KMS-11 (cell line): ENCODE measurements around the gene ITGB7.

ENCODE experiments used
- H2AFZ ChIP-seq: fragments of 200-600 bp; sonication (generic); 2 replicates; pipeline ENCODE4 v1.6.1; 2016; ENCODE audit warnings: antibody characterized with exemption, mixed run types, low read depth
- H3K27ac ChIP-seq: fragments of 200-600 bp; sonication (generic); 2 replicates; pipeline ENCODE4 v1.6.1; 2016; ENCODE audit warnings: mild to moderate bottlenecking, mixed run types
- H3K27me3 ChIP-seq: fragments of 200-600 bp; sonication (generic); 2 replicates; pipeline ENCODE4 v1.6.1; 2017; ENCODE audit warnings: mild to moderate bottlenecking, low read depth, mixed run types, moderate library complexity; ENCODE audit not compliant: insufficient read depth
- H3K36me3 ChIP-seq: fragments of 200-600 bp; sonication (generic); 2 replicates; pipeline ENCODE4 v1.6.1; 2017; ENCODE audit warnings: mild to moderate bottlenecking, mixed run types; ENCODE audit not compliant: insufficient read depth
- H3K4me1 ChIP-seq: fragments of 200-600 bp; sonication (generic); 2 replicates; pipeline ENCODE4 v1.6.1; 2016; ENCODE audit warnings: mild to moderate bottlenecking, low read depth, mixed run types; ENCODE audit not compliant: poor library complexity, severe bottlenecking
- H3K4me2 ChIP-seq: fragments of 200-600 bp; sonication (generic); 2 replicates; pipeline ENCODE4 v1.7.0; 2016; ENCODE audit warnings: mild to moderate bottlenecking, mixed run types
- H3K4me3 ChIP-seq: fragments of 200-600 bp; sonication (generic); IDR thresholded peaks from 2 replicates; pipeline ENCODE4 v1.6.1; 2017; ENCODE audit warnings: low read depth, low read length, mixed read lengths; ENCODE audit not compliant: insufficient read depth
- H3K79me2 ChIP-seq: fragments of 200-600 bp; sonication (generic); 2 replicates; pipeline ENCODE4 v1.6.1; 2016; ENCODE audit warnings: low read depth, mixed run types; ENCODE audit not compliant: insufficient read depth
- H3K9ac ChIP-seq: fragments of 200-600 bp; sonication (generic); 2 replicates; pipeline ENCODE4 v1.6.1; 2016; ENCODE audit warnings: mild to moderate bottlenecking, mixed run types
- H4K20me1 ChIP-seq: fragments of 200-600 bp; sonication (generic); 2 replicates; pipeline ENCODE4 v1.6.1; 2016; ENCODE audit warnings: mild to moderate bottlenecking, mixed run types; ENCODE audit not compliant: insufficient read depth
- TF ChIP-seq, protein P1 (sequence below): fragments of 200-600 bp; sonication (generic); conservative IDR thresholded peaks from 2 replicates; pipeline ENCODE4 v1.6.1; 2017; ENCODE audit warnings: low read depth, mild to moderate bottlenecking, antibody characterized with exemption, low read length, moderate library complexity, mixed read lengths

The ITGB7 gene

DNA sequence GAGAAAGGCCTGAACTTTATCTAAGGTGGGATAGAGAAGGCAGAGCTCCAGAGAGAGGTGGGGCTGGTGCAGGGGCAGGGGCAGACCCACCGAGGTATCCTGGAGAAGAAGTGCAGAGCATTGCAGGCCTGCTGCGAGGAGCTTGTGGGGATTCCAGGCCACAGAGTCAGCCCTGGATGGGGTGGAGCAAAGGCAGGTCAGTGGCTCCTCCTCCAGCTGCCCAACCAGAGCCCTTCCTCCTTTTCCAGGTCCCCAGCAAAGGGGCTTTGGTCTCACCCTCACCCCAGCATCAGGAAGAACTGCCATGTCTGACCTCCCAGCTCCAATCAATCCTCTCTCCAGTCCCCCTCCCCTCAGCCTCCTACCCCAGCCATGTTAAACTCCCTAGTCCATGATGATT, 46.4 kb downstream of the ITGB7 start:
- Histone ChIP-seq H4K20me1 (no peaks in the 10 kb centered on the region), H3K79me2 (no peaks in the 10 kb centered on the region), H3K4me3 (no peak overlapping the region), H3K9ac (no peak overlapping the region), H2AFZ (no peak overlapping the region), H3K27ac (no peak overlapping the region), H3K4me2 (no peak overlapping the region), H3K4me1 (peaks cover 27% of the 10 kb centered on the region), H3K27me3 (no peaks in the 10 kb centered on the region), H3K36me3 (no peaks in the 10 kb centered on the region)
- TF ChIP-seq, protein P1, sequence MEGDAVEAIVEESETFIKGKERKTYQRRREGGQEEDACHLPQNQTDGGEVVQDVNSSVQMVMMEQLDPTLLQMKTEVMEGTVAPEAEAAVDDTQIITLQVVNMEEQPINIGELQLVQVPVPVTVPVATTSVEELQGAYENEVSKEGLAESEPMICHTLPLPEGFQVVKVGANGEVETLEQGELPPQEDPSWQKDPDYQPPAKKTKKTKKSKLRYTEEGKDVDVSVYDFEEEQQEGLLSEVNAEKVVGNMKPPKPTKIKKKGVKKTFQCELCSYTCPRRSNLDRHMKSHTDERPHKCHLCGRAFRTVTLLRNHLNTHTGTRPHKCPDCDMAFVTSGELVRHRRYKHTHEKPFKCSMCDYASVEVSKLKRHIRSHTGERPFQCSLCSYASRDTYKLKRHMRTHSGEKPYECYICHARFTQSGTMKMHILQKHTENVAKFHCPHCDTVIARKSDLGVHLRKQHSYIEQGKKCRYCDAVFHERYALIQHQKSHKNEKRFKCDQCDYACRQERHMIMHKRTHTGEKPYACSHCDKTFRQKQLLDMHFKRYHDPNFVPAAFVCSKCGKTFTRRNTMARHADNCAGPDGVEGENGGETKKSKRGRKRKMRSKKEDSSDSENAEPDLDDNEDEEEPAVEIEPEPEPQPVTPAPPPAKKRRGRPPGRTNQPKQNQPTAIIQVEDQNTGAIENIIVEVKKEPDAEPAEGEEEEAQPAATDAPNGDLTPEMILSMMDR, result no peak

DNA sequence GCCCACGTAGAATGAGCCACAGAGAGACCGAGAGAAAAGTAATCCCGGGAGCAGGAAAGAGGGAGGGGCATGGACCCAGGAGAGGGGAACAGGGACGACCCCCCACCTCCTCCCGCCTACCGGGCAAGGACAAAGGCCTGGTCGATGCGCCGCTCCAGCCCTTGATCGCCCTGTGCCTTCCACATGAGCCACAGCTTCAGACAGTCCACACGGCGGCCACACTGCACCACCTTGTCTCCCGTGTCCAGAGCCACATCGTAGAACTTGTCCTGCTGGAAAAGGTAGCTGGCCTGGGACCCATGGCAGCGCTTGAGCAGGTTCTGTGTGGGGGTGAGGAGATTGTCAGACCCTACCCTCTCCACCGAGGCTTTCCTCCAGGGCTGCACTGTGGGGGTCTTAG, 47.1 kb downstream of the ITGB7 start:
- Histone ChIP-seq H3K27ac (no peak overlapping the region; the same call in 1 of the 2 replicates), H3K9ac (no peak overlapping the region; the same call in 1 of the 2 replicates), H3K36me3 (no peaks in the 10 kb centered on the region), H3K4me3 (no peak overlapping the region), H3K4me1 (peaks cover 27% of the 10 kb centered on the region), H2AFZ (peak overlapping the region; percentile 66; the same call in 1 of the 2 replicates), H3K27me3 (no peaks in the 10 kb centered on the region), H3K4me2 (no peak overlapping the region; the same call in 1 of the 2 replicates), H3K79me2 (no peaks in the 10 kb centered on the region), H4K20me1 (no peaks in the 10 kb centered on the region)
- TF ChIP-seq, protein P1, result no peak

DNA sequence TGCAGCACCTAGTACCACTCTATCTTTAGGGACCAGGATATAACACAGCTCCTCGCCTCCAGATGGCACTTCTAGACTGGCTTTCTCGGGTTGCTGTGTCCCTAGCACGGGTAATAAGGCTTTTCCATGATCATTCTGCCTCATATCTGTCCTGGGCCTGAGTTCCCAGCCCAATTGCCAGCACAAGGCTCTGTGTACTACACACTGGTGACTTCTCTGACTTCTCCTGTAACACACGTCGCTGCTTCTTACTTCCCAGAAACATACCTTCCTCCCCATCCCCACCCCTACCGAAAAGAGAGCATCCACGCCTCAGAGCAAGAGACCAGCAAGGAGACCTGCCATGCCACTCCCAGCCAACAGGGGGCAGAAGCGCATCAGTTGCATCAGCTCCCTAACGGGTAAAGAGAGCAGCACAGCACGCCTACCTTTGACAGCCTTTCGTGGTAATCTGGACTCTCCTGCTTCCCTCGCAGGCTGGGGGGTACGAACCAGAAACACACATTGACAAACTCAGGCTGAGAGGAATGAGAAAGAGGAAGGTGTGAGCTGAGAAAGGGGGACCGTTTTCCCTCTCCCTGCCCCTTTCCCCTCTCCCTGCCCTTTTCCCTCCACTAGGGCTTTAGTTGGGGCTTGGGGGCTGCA, 47.7 kb downstream of the ITGB7 start:
- H3K9ac ChIP-seq, result peak overlapping the region; percentile 3; the same call in 1 of the 2 replicates

DNA sequence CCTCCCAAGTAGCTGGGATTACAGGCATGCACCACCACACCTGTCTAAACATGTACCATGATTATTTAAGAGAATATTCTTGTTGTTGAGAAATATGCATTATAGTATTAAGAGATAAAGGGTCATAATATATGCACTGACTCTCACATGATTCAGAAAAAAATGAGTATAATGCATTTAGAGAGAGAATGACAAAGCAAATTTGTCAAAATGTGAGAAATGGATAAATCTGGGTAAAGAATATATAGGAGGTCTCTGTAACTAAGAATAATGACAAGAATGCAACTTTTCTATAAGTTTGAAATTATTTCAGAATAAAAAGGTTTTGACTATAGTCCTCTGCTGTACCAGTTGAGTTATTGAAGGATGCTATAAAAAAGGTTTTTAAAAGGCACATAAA, 54.7 kb downstream of the ITGB7 start:
- H3K79me2 ChIP-seq, result no peaks in the 10 kb centered on the region
- no peak overlapping the region for H2AFZ ChIP-seq
- no peaks in the 10 kb centered on the region for H3K27me3 ChIP-seq
- no peak overlapping the region for H3K4me3 ChIP-seq
- no peaks in the 10 kb centered on the region for H4K20me1 ChIP-seq
- H3K36me3 ChIP-seq, result no peaks in the 10 kb centered on the region
- no peak overlapping the region for H3K9ac ChIP-seq
- TF ChIP-seq, protein P1, result no peak
- H3K4me1 ChIP-seq, result peaks cover 6% of the 10 kb centered on the region
- no peak overlapping the region for H3K4me2 ChIP-seq
- no peak overlapping the region for H3K27ac ChIP-seq

More for the DNA sequence above, 47.7 kb downstream of the ITGB7 start:
- Histone ChIP-seq H2AFZ (peak overlapping the region; percentile 66), H3K4me3 (no peak overlapping the region), H3K79me2 (no peaks in the 10 kb centered on the region), H3K36me3 (no peaks in the 10 kb centered on the region), H3K27me3 (no peaks in the 10 kb centered on the region), H3K27ac (peak overlapping the region; percentile 23; the same call in 1 of the 2 replicates), H4K20me1 (no peaks in the 10 kb centered on the region), H3K4me2 (peak overlapping the region; percentile 47), H3K4me1 (peaks cover 27% of the 10 kb centered on the region)
- TF ChIP-seq, protein P1, result peak; percentile 100
